ENCODE results near the gene TAS2R50. TPM values are rescaled to one million over a fixed set of nuclear protein-coding genes. Genes with fewer than 3 reads are reported as not detected.

TAS2R50 gene
- total and polyA plus RNA-seq, 10 of the 15 experiments (the other 5 are each of a cell fraction or from before 2014, with no cell fraction given) = 0.33 to 3.2 (median 1.6) TPM; not detected in 5

- ChIA-PET RAD21 (ENCODE audit: unreplicated experiment) (no interaction called here), POLR2A (no interaction called here), SMC1A (ENCODE audit: uncharacterized antibody, unreplicated experiment) (interaction anchor here (1.1 kb wide), 1 partner anchor 10 kb away, joined by 3 read pairs; no protein-coding TSS in a partner anchor), CTCF (interaction anchor here (1.2 kb wide), 1 partner anchor 37 kb away, joined by 3 read pairs; no protein-coding TSS in a partner anchor)
- Histone ChIP-seq H3K9ac (ENCODE audit: control insufficient read depth, insufficient read depth, low read length) (no peak overlapping the region), H3K4me3 (no peak overlapping the region), H3K27ac (ENCODE audit: control insufficient read depth, insufficient read depth) (no peak overlapping the region), H2AFZ (ENCODE audit: control insufficient read depth, low read depth, low read length) (no peak overlapping the region), H3K36me3 (ENCODE audit: control insufficient read depth in 2 of 2, insufficient read depth in 2 of 2, low read length in 1 of 2) (no peaks in the 10 kb centered on the region; a peak in 1 of 4 replicates), H3K79me2 (ENCODE audit: control insufficient read depth, insufficient read depth, low read length) (peaks cover 2% of the 10 kb centered on the region), H3K27me3 (replicated peaks in 1 of 2; ENCODE audit: control insufficient read depth in 2 of 2, insufficient read depth in 2 of 2, low read length in 1 of 2) (no peaks in the 10 kb centered on the region), H3K9me3 (replicated peaks; ENCODE audit: control insufficient read depth, insufficient read depth, low read length) (no peaks in the 10 kb centered on the region; the same call in 1 of the 3 replicates), H3K4me2 (ENCODE audit: control insufficient read depth, insufficient read depth) (no peak overlapping the region), H4K20me1 (ENCODE audit: control insufficient read depth, insufficient read depth) (no peaks in the 10 kb centered on the region), H3K4me1 (ENCODE audit: control insufficient read depth, insufficient read depth, low read length) (no peaks in the 10 kb centered on the region)
- in situ Hi-C loops (cut with MboI) (no loop called here), intact Hi-C loops (cut with micrococcal nuclease; ENCODE audit: unreplicated experiment) (no loop called here)
- WGBS (ENCODE audit: insufficient coverage, insufficient replicate concordance, low lambda C conversion rate, missing lambda C conversion rate) = 93% methylated on average over 4 of the region's 4 CpGs
- TF ChIP-seq HDAC2 (IDR thresholded peaks at IDR 0.05) (no peak), RAD21 (IDR thresholded peaks at IDR 0.05; ENCODE audit: insufficient read depth, low read depth, low read length) (no peak), E2F8 (IDR thresholded peaks at IDR 0.05; ENCODE audit: low read depth, partially characterized antibody) (no peak), TCF7 (IDR thresholded peaks at IDR 0.05; ENCODE audit: borderline replicate concordance) (no peak), CEBPB (IDR thresholded peaks at IDR 0.05; ENCODE audit: borderline replicate concordance in 1 of 2, low read depth in 2 of 2, low read length in 2 of 2) (no peak), POLR2A (IDR thresholded peaks at IDR 0.05; ENCODE audit: low read depth, low read length) (no peak), USF2 (IDR thresholded peaks at IDR 0.05; ENCODE audit: borderline replicate concordance, low read depth, low read length) (no peak), POU2F2 (IDR thresholded peaks at IDR 0.05; ENCODE audit: borderline replicate concordance, low read depth, low read length) (no peak), GABPA (IDR thresholded peaks at IDR 0.05; ENCODE audit: low read depth) (no peak), CHD2 (IDR thresholded peaks at IDR 0.05; ENCODE audit: borderline replicate concordance, low read depth, low read length) (no peak)
- no peak for FAIRE-seq
- no peak for DNase-seq (ENCODE audit: low read depth, low spot score)
- no TSS peak for BruUV-seq (replicated peaks)
- ATAC-seq = no peak
These were observed 34.1 kb downstream of the TAS2R50 start for GRCh38 chr12:10952645-10953044.

All from GM12878 (cell line).